GOT3 (cell line): ENCODE results near the gene WBP1L.
A peak's percentile ranks its signal among the peaks of the same experiment; 100 is the strongest.

ENCODE experiments used
- DNase-seq: peaks from one replicate; lab custom pipeline; 2025; ENCODE audit warnings: mixed read lengths; lab: John Stamatoyannopoulos, UW

The WBP1L gene

GRCh38 chr10:102779680-102780526, 36.2 kb downstream of the WBP1L start:
- no peak for DNase-seq

DNA sequence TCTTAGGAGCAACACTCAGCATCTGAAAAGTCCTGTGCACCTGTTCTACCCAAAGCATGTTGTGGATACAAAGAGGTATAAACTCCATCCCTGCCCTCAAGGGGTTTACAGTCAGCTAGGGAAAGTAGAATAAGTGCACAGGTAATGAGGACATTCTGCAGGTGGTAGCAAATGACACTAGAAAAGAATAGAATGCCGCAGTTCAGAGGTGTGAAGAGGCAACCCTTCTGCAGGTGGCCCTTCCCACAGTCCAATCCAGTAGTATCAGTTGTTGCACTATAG, 36.7 kb downstream of the WBP1L start:
- DNase-seq = no peak

DNA sequence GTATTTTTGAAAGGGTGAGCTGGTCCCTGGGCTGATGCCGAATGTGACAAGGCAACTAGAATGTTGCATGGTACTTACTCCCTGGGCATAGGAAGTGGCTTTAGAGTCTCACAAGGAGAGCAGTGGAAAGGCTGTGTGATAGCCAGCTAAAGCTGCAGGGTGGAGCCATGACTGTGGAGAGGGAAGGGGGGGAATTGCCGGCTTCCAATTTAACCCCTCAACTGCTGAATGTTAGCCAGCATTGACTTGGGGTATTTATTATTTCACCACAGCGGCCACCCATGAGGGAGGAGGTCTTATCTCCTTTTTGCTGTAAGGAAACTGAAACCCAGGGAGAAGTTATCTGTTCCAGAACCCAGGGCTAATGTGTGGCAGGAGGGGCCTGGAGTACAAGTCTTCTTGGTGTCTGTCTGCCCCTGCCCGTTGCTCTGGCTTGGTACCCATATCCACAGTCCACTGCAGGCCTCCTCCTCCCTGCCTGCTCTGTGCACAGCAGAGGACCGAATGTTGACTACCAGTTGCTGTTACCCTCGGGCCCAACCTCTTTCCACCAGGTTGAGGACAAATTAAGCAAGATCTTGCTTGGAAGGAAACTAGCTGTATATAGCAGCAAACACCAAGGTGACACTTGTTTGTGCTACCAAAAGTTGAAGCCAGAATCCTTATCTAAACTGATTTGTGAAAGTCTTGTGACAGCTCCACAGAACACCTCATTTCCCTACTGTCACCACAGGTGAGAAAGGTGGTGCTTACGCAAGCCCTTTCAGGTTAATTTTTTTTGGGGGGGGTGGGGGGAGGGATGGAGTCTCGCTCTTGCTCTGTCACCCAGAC, 37.6 kb downstream of the WBP1L start:
- no peak for DNase-seq

- DNase-seq = no peak
Observed at GRCh38 chr10:102781921-102782557, 38.3 kb downstream of the WBP1L start.

DNA sequence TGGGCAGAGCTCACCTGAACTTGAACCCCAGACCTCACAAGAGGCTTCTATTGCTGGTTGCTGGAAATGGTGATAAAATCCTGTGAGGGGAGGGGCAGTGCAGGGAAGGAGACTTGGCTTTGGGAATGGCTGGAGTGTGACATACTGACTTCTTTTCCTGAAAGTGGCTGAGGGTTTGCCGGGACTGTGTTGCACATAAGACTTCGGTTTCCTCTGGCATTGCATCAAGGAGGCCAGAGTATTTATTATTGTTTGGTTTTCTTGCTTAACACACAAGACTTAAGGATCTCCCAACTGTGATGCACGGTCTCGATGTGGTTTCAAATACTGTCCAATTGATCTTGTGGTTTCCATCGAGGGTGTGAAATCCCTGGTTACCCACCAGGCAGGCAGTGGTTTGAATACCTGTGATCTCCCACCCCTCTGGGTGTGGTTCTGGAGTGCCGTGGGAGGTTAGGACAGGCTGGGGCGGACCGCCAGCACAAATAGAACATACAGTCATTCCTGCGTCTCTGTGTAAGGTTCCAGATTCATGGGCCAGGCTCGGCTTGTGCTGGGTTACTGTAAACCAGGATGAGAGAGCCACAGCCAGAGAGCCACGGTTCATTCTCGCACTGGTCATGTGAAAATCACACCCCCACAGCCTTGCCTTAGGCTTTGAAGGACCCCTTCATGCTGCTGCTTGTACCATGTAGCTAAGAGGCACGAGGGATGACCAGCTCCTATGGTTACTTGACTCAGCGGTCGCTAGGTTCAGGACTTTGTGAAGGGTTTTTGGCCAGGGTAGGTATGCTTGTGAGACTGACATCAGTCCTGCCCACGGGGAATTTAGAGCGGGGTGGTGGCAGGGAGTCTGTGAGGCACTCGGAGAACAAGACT, 39.2 kb downstream of the WBP1L start:
- DNase-seq = peak; percentile 33

GRCh38 chr10:102783568-102783967, 39.8 kb downstream of the WBP1L start:
- DNase-seq = no peak

DNA sequence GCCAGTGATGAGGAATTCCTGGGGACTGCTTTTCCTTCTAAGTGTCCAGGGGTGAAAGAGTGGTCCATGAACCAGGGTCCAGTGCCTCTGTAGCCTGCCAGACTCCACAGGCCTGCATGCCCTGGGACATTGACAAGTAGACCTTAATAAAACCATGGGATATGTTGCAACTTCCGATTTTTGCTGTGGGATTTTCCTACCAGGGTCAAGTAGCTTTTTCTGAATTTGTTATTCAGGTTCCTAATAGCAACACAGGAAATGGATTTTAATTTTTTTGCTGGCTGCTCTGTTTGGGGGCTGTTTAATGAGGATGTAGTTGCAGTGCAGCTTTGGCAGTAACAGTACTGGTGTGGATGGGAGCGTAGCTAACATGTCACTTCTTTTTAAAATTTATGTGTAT, 42.1 kb downstream of the WBP1L start:
- no peak for DNase-seq

DNA sequence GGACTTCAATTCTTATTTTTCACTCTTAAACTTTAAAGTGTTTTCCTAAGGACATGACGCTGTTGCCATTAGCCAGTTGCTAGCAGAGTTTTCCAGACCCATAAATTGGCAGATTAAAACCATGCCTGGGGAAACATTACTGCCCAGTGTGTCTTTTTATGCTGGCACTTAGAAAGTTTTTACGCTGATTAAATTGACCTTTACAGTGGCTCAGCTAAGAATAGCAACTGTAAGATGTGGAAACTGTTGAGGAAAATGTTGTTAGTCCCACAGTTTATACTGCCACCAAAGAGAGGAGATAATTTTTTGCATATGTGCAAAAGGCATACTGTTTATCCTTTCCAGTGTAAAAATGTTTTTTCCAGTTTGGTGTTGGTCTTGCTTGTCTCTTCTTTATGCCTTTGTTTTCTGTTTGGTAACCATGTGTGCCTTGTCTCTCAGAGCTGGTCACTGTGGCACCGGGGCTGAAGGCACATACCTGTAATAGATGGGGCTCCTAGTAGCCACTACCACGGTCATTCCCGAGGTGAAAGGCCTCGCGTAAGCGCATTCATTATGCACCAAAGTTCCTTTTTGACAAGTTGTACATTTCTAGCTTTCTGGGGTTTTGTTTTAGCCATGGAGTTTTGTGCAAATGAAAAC, 48.1 kb downstream of the WBP1L start:
- DNase-seq = no peak

DNA sequence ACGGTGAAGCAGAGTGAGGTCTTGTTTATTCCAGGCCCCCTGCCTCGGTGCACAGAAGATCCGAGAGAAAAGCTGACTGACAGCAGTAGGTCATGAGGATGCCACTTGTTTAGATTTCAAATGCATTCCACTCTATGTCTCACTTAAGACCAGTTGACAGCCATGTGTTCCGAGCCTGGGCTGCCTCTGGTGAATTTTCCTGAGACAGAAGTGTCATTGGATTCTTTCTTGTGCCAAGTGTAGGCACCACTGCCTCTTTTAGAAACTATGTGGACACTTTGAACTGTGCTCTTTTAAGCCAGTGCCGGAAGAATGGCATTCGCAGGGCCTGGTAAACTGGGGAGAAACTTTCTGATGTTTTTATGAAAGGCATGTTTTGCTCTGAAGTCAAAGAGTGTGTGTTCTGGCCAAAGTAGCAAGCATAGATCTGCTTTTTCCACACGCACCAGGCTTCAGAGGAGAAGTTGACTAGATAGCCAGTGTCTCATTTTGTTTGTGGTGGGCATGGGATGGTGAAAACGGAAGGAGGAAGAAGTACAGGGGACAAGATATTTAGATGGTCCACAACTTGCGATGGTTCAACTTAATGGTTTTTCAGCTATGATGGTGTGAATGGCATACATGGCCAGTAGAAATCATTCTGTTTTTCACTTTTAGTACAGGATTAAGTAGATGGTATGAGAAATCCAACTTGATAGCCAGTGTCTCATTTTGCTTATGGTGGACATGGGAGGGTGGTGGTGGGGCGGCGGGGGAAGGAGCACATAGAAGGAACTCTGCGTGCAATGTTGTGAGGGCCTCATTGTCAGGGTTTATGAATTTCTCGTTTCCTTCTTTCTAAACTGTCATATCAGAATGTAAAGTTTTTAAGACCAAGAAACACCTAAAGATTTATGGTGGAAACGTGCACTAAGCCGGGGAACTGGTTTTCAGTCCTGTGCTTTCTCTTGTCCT, 52.0 kb downstream of the WBP1L start:
- DNase-seq = no peak

DNA sequence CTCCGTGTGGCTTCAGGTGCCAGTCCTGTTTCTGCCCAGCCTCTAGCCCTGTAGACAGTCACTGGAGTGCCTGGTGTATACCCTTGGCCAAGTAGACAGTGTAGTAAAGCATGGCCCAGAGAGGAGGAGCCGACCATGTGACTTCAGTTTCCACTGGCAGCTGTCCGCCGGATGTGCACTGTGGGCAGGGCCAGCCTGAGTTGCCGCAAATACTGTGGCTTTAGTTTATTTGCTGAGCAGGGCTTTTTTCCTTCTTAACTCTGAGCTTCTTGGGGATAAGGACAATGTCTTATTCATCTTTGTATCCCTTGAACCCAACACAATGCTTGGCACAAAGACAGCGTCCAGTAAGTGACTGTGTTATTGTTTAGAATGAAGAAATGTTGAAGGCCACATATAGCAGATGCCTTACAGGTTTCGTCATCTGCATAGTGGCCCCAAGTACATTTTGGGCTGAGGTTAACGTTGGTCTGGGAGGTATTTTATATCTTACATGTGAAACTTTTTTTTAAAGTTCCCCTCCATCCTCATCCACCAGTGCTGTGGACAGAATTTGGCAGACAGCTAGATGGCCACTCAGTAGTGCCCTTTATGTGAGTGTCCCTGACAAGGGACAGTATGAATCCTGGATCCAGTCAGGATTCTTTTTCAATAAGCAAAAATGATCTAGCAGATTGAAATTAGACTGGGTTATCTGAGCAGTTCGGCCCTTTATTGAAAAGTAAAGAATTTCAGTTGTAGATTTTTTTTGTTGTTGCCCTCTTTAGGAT, 52.8 kb downstream of the WBP1L start:
- DNase-seq = no peak

DNA sequence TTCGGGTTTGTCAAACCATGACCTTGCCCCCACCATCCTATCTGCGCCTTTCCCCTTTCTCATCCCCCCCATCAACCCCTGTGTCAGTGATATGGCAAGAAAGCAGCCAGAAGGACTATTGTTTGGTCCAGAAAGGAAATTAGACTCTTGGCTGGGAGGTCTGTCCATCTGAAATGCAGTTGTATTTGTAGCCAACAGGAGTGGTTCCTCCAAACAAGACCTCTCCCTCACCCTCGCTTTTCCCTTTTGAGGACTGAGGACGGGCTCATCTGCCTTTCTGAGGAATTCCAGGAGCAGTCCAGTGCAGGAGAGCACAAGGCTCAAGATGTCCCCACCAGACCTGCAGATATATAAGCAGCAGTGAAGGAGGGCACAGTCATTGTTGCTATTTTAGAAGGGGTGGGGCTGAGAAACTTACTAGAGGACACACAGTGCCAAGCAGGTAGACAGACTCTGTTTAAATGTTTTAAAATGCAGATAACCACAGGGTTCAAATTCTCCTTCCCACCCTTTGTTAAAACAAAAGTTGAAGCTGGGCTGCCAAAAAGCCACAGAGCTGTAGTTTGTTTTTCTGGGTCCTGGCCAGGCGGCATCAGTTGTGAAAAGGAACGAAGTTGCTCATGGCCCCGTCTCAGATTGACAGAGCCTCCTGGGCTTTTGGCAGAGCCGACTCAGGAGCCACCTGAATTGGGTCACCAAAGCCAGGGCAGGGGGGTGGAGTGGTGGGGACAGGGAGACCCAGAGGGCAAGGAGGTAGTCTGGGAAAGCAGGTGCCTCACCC, 56.1 kb downstream of the WBP1L start:
- no peak for DNase-seq

GRCh38 chr10:102800611-102801335, 57.0 kb downstream of the WBP1L start:
- DNase-seq = no peak

GRCh38 chr10:102801496-102801895, 57.7 kb downstream of the WBP1L start:
- DNase-seq = no peak

DNA sequence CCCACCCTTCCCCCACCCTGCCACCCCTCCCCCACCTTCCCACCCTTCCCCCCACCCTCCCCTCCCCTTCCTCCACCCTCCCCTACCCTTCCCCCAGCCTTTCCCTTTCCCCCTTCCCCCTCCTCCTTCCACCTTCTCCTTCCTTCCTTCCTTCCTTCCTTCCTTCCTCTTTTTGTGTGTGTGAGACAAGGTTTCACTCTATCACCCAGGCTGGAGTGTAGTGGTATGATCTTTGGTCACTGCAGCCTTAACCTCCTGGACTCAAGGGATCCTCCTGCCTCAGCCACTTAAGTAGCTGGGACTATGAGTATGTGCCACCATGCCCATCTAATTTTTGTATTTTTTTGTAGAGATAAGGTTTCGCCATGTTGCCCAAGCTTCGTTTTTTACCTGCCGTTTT, 58.2 kb downstream of the WBP1L start:
- no peak for DNase-seq

GRCh38 chr10:102802920-102803534, 59.3 kb downstream of the WBP1L start:
- no peak for DNase-seq

DNA sequence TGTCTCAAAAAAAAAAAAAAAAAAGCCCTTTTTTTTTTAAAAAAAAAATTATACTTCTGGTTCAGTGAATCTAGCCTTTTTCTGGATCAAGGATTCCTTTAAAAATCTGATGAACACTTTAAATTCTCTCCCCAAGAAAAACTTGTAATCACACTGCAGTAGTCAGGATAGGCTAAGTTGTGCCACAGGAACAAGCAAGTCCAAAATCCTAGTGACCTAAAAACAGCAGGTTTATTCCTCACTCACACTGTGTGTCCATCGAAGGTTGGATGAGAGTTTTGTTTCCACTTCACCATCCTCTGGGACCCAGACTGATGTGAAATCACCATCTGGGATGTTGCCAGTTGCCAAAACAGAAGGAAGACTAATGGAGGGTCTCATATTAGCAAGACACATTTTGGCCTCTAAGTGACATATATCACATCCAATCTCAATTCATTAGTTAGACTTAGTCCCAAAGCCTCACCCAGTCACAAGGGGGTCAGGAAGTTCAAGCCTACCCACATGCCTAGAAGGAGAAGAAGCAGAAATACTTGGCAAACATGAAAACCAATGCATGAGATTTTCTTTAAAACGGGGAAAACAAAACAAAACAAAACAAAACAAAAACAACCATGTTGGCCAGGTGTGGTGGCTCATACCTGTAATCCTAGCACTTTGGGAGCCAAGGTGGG, 60.8 kb downstream of the WBP1L start:
- DNase-seq = no peak

- no peak for DNase-seq
Observed at GRCh38 chr10:102808380-102808779, 64.6 kb downstream of the WBP1L start.
